RWPE2 (cell line): ENCODE results near the gene VTI1A.

Experiments
- ATAC-seq: fragments of 200-7000 bp; cut with Tn5 transposase; 3 replicates; pipeline ENCODE4 v1.9.1; 2021; ENCODE audit warnings: low read depth
- DNase-seq: peaks from one replicate; pipeline ENCODE4 v3.0.0-alpha.2; 2020; ENCODE audit warnings: low spot score
- H3K27ac ChIP-seq: fragments of 450-650 bp; 2 replicates; pipeline ENCODE4 v1.5.1; 2017; ENCODE audit warnings: mild to moderate bottlenecking; ENCODE audit not compliant: poor library complexity, severe bottlenecking
- H3K27me3 ChIP-seq: fragments of 250-450 bp; sonication (Bioruptor Pico); 2 replicates; pipeline ENCODE4 v1.5.1; 2021; ENCODE audit warnings: mild to moderate bottlenecking, moderate library complexity; ENCODE audit not compliant: insufficient read depth, poor library complexity, severe bottlenecking
- H3K36me3 ChIP-seq: fragments of 250-450 bp; sonication (Bioruptor Pico); 2 replicates; pipeline ENCODE4 v1.5.1; 2020; ENCODE audit warnings: low read depth, mild to moderate bottlenecking, moderate library complexity
- H3K4me1 ChIP-seq: fragments of 250-450 bp; sonication (Bioruptor Pico); 2 replicates; pipeline ENCODE4 v1.5.1; 2021; ENCODE audit warnings: mild to moderate bottlenecking, moderate library complexity; ENCODE audit not compliant: insufficient read depth, poor library complexity, severe bottlenecking
- H3K4me3 ChIP-seq: fragments of 250-450 bp; sonication (Bioruptor Pico); 2 replicates; pipeline ENCODE4 v1.5.1; 2021; ENCODE audit warnings: mild to moderate bottlenecking, moderate library complexity; ENCODE audit not compliant: severe bottlenecking
- H3K9me3 ChIP-seq: fragments of 250-450 bp; sonication (Bioruptor Pico); 2 replicates; pipeline ENCODE4 v1.5.1; 2021; ENCODE audit warnings: mild to moderate bottlenecking, moderate library complexity; ENCODE audit not compliant: severe bottlenecking
- CTCF ChIP-seq: fragments of 450-650 bp; IDR thresholded peaks from one replicate; pipeline ENCODE4 v1.5.1; 2017; ENCODE audit warnings: mild to moderate bottlenecking, moderate library complexity; ENCODE audit not compliant: poor library complexity, severe bottlenecking

Gene VTI1A

GRCh38 chr10:112799038-112799437 lies 352.0 kb downstream of the VTI1A start:
- H3K36me3 ChIP-seq, result no peaks in the 10 kb centered on the region
- H3K27ac ChIP-seq, result no peak overlapping the region
- H3K4me3 ChIP-seq, result no peak overlapping the region
- H3K4me1 ChIP-seq, result no peaks in the 10 kb centered on the region
- no peaks in the 10 kb centered on the region for H3K27me3 ChIP-seq
- ATAC-seq (no peak), DNase-seq (no peak)
- TF ChIP-seq CTCF, result no peak
- no peaks in the 10 kb centered on the region for H3K9me3 ChIP-seq

GRCh38 chr10:112799726-112800510 lies 352.9 kb downstream of the VTI1A start:
- no peak for ATAC-seq
- no peak for TF ChIP-seq CTCF
- Histone ChIP-seq H3K4me3 (no peak overlapping the region), H3K4me1 (no peaks in the 10 kb centered on the region), H3K36me3 (no peaks in the 10 kb centered on the region), H3K27me3 (no peaks in the 10 kb centered on the region), H3K9me3 (no peaks in the 10 kb centered on the region), H3K27ac (no peak overlapping the region)
- no peak for DNase-seq

- no peak overlapping the region for H3K27ac ChIP-seq
- no peak for TF ChIP-seq CTCF
- no peaks in the 10 kb centered on the region for H3K4me1 ChIP-seq
- no peak for ATAC-seq
- DNase-seq, result no peak
- H3K36me3 ChIP-seq, result no peaks in the 10 kb centered on the region
- H3K9me3 ChIP-seq, result no peaks in the 10 kb centered on the region
- no peaks in the 10 kb centered on the region for H3K27me3 ChIP-seq
- H3K4me3 ChIP-seq, result no peak overlapping the region
Measured at GRCh38 chr10:112801004-112801403, 354.0 kb downstream of the VTI1A start.

GRCh38 chr10:112801748-112802147 lies 354.7 kb downstream of the VTI1A start:
- no peak for ATAC-seq
- no peak overlapping the region for H3K4me3 ChIP-seq
- no peak for TF ChIP-seq CTCF
- no peaks in the 10 kb centered on the region for H3K9me3 ChIP-seq
- H3K27ac ChIP-seq, result no peak overlapping the region
- no peaks in the 10 kb centered on the region for H3K4me1 ChIP-seq
- DNase-seq, result no peak
- H3K36me3 ChIP-seq, result no peaks in the 10 kb centered on the region
- no peaks in the 10 kb centered on the region for H3K27me3 ChIP-seq

- no peak for TF ChIP-seq CTCF
Measured at GRCh38 chr10:112802411-112803022, 355.5 kb downstream of the VTI1A start.

More at GRCh38 chr10:112802411-112803022, 355.5 kb downstream of the VTI1A start:
- ATAC-seq (no peak), DNase-seq (no peak)
- Histone ChIP-seq H3K36me3 (no peaks in the 10 kb centered on the region), H3K9me3 (no peaks in the 10 kb centered on the region), H3K4me3 (no peak overlapping the region), H3K4me1 (no peaks in the 10 kb centered on the region), H3K27ac (no peak overlapping the region), H3K27me3 (no peaks in the 10 kb centered on the region)
